IMR-90 (cell line): ENCODE results near the gene RHOF. TPM values are rescaled to one million over a fixed set of nuclear protein-coding genes. Genes with fewer than 3 reads are reported as not detected.

ENCODE experiments used
- ATAC-seq: fragments of 200-7000 bp; cut with Tn5 transposase; 2 replicates; pipeline ENCODE4 v1.9.1; 2020; ENCODE audit warnings: low read depth, mild to moderate bottlenecking, moderate library complexity
- BruUV-seq: library from RNA; stranded (reverse); fragments of 400-500 nt; replicated peaks from 2 replicates; lab custom pipeline; 2021; lab: Mats Ljungman, UMichigan
- CTCF ChIA-PET: fragments of 300-600 bp; formaldehyde crosslinking; extraction: SDS; loops from one replicate; lab custom pipeline; 2021; ENCODE audit warnings: antibody characterized with exemption; lab: Yijun Ruan, JAX
- POLR2A ChIA-PET: fragments of 300-600 bp; sonication (Branson Sonifier 250); formaldehyde crosslinking; loops from one replicate; lab custom pipeline; 2022; ENCODE audit warnings: antibody characterized with exemption; ENCODE audit not compliant: unreplicated experiment; lab: Charles Lee
- DNase-seq: peaks from one replicate; pipeline ENCODE4 v3.0.0; 2013
- H2AFZ ChIP-seq: replicated peaks from 2 replicates; pipeline ENCODE3; 2013; ENCODE audit warnings: low read length, mild to moderate bottlenecking; ENCODE audit not compliant: poor library complexity
- H2AK5ac ChIP-seq: 2 replicates; pipeline ENCODE4 v1.6.1; 2013; ENCODE audit warnings: low read depth, low read length, inconsistent platforms
- H2AK9ac ChIP-seq: replicated peaks from 2 replicates; pipeline ENCODE3; 2013; ENCODE audit warnings: mild to moderate bottlenecking, low read depth, low read length, moderate library complexity; ENCODE audit not compliant: poor library complexity
- H2BK120ac ChIP-seq: 2 replicates; pipeline ENCODE4 v1.6.1; 2013; ENCODE audit warnings: low read depth, low read length, inconsistent platforms
- H2BK15ac ChIP-seq: 3 replicates; pipeline ENCODE4 v1.6.1; 2013; ENCODE audit warnings: low read depth, low read length, inconsistent platforms
- H2BK20ac ChIP-seq: 2 replicates; pipeline ENCODE4 v1.6.1; 2013; ENCODE audit warnings: low read depth, mild to moderate bottlenecking, inconsistent platforms, low read length, moderate library complexity
- H2BK5ac ChIP-seq: 2 replicates; pipeline ENCODE4 v1.6.1; 2013; ENCODE audit warnings: mild to moderate bottlenecking, low read depth, low read length, inconsistent platforms; ENCODE audit not compliant: poor library complexity, severe bottlenecking
- H3K14ac ChIP-seq: replicated peaks from 2 replicates; pipeline ENCODE4 v1.6.1; 2013; ENCODE audit warnings: low read depth, low read length, inconsistent platforms
- H3K18ac ChIP-seq: 2 replicates; pipeline ENCODE4 v1.6.1; 2013; ENCODE audit warnings: low read depth, low read length, control low read depth
- H3K23ac ChIP-seq: 2 replicates; pipeline ENCODE4 v1.6.1; 2013; ENCODE audit warnings: low read depth, low read length, inconsistent platforms
- H3K27ac ChIP-seq: 2 replicates; pipeline ENCODE4 v1.5.1; 2013; ENCODE audit warnings: mild to moderate bottlenecking, control low read depth, low read length; ENCODE audit not compliant: insufficient read depth
- H3K27me3 ChIP-seq: 2 replicates; pipeline ENCODE4 v1.6.1; 2013; ENCODE audit warnings: low read length; ENCODE audit not compliant: control insufficient read depth, insufficient read depth
- H3K36me3 ChIP-seq: 2 replicates; pipeline ENCODE4 v1.6.1; 2013; ENCODE audit warnings: low read length, mixed read lengths; ENCODE audit not compliant: control insufficient read depth, insufficient read depth
- H3K4ac ChIP-seq: 2 replicates; pipeline ENCODE4 v1.6.1; 2013; ENCODE audit warnings: low read depth, low read length, inconsistent platforms
- H3K4me1 ChIP-seq: 2 replicates; pipeline ENCODE4 v1.6.1; 2013; ENCODE audit warnings: low read length, mixed read lengths; ENCODE audit not compliant: control insufficient read depth, insufficient read depth
- H3K4me2 ChIP-seq: 2 replicates; pipeline ENCODE4 v1.6.1; 2013; ENCODE audit warnings: low read depth, mild to moderate bottlenecking, control low read depth, low read length, moderate library complexity
- H3K4me3 ChIP-seq: 2 replicates; pipeline ENCODE4 v1.5.1; 2013; ENCODE audit warnings: low read depth, mild to moderate bottlenecking, control low read depth, low read length, moderate library complexity; ENCODE audit not compliant: insufficient read depth
- H3K56ac ChIP-seq: 2 replicates; pipeline ENCODE4 v1.6.1; 2013; ENCODE audit warnings: low read length, inconsistent platforms; ENCODE audit not compliant: insufficient read depth; ENCODE audit errors: extremely low read depth
- H3K79me1 ChIP-seq, 2 experiments: 2 replicates each; pipeline ENCODE4 v1.6.1; 2013; ENCODE audit warnings: low read length in 2 of 2, inconsistent platforms in 1 of 2, low read depth in 1 of 2
- H3K9ac ChIP-seq: 2 replicates; pipeline ENCODE4 v1.6.1; 2013; ENCODE audit warnings: low read depth, low read length, control low read depth
- H3K9me1 ChIP-seq: 2 replicates; pipeline ENCODE4 v1.6.1; 2013; ENCODE audit warnings: low read length, inconsistent platforms; ENCODE audit not compliant: insufficient read depth
- H3K9me3 ChIP-seq: 2 replicates; pipeline ENCODE4 v1.6.1; 2013; ENCODE audit warnings: low read length; ENCODE audit not compliant: control insufficient read depth, insufficient read depth
- H4K20me1 ChIP-seq: 2 replicates; pipeline ENCODE4 v1.6.1; 2013; ENCODE audit warnings: low read length, inconsistent platforms; ENCODE audit not compliant: insufficient read depth
- H4K5ac ChIP-seq: 2 replicates; pipeline ENCODE4 v1.6.1; 2013; ENCODE audit warnings: mild to moderate bottlenecking, low read depth, low read length, control low read depth
- H4K8ac ChIP-seq, 2 experiments: 2 replicates each; pipeline ENCODE4 v1.6.1; 2013; ENCODE audit warnings: low read depth in 2 of 2, low read length in 2 of 2, control low read depth in 1 of 2, inconsistent platforms in 1 of 2
- H4K91ac ChIP-seq: 2 replicates; pipeline ENCODE4 v1.6.1; 2013; ENCODE audit warnings: low read depth, low read length, inconsistent platforms; ENCODE audit not compliant: insufficient read depth
- RAD21 ChIP-seq: IDR thresholded peaks from 2 replicates; pipeline ENCODE4 v1.6.1; 2012; ENCODE audit warnings: low read length, improper control_type of control experiment
- RFX5 ChIP-seq: IDR thresholded peaks from 2 replicates; pipeline ENCODE4 v1.8.0; 2012; ENCODE audit warnings: low read depth, mild to moderate bottlenecking, low read length, moderate library complexity
- WGBS, 2 experiments: methylation state at CpG; one replicate each; pipeline versions ENCODE4 v1.1.5 to v1.1.7; 2013; ENCODE audit warnings: missing lambda C conversion rate in 2 of 2; ENCODE audit not compliant: insufficient read length in 1 of 2; ENCODE audit errors: extremely low coverage in 2 of 2; 5-methylcytosine and 5-hydroxymethylcytosine counted together
- dilution Hi-C: fragments of 300-500 bp; cut with HindIII; formaldehyde crosslinking; loops from one replicate; pipeline ENCODE4 v1.14.3; 2018; ENCODE audit warnings: low sequenced_read_pairs; ENCODE audit not compliant: unreplicated experiment
- in situ Hi-C: fragments of 300-500 bp; cut with MboI; formaldehyde crosslinking; loops from 3 replicates; pipeline ENCODE4 v1.14.3; 2019; ENCODE audit warnings: low sequenced_read_pairs, inconsistent platforms, mixed read lengths
- intact Hi-C: fragments of 100-400 bp; cut with micrococcal nuclease; formaldehyde crosslinking; loops from 2 replicates; pipeline ENCODE4 v1.10.0; 2022
- polyA plus RNA-seq, 3 experiments: library from polyadenylated mRNA; depleted of rRNA; stranded (reverse); fragments of >200 nt; gene quantifications; 2 replicates each; pipeline ENCODE4 v1.2.3, GENCODE V29; 2012; ENCODE audit warnings: low replicate concordance in 1 of 3
- total RNA-seq: library from RNA; depleted of rRNA; stranded (reverse); fragments of >200 nt; gene quantifications from 2 replicates; pipeline ENCODE4 v1.2.3, GENCODE V29; 2012
- TF ChIP-seq, protein P1 (sequence below): fragments of 150-350 bp; IDR thresholded peaks from 2 replicates; pipeline ENCODE4 v1.6.1; 2017; ENCODE audit warnings: mild to moderate bottlenecking, antibody characterized with exemption, low read length, low read depth

RHOF gene
- total and polyA plus RNA-seq, 2 of the 4 experiments (the other 2 are of a cell fraction): 3.0 to 5.1 TPM

GRCh38 chr12:121766290-121767039 is 27.0 kb downstream of the RHOF start:
- peak overlapping the region; percentile 77 for H2AK5ac ChIP-seq
- H3K4me1 ChIP-seq: peaks cover 30% of the 10 kb centered on the region
- H3K9ac ChIP-seq: no peak overlapping the region
- no peak overlapping the region for H2BK20ac ChIP-seq
- DNase-seq (peak; percentile 10), ATAC-seq (no peak)
- no peaks in the 10 kb centered on the region; the same call in none of the 2 replicates for H4K20me1 ChIP-seq
- peak overlapping the region in 1 of 2 experiments; percentile 62; a peak in 2 of 4 replicates for H4K8ac ChIP-seq
- peak overlapping the region; percentile 87 for H2AK9ac ChIP-seq
- H3K56ac ChIP-seq: no peak overlapping the region
- peak overlapping the region; percentile 51 for H3K4ac ChIP-seq
- H2BK15ac ChIP-seq: no peak overlapping the region; the same call in 2 of the 3 replicates
- H3K23ac ChIP-seq: no peak overlapping the region; the same call in 1 of the 2 replicates
- H4K91ac ChIP-seq: peak overlapping the region; percentile 70
- dilution Hi-C loops: no loop called here
- TF ChIP-seq RFX5 (0 out of 2 replicates have a peak, but pooled peaks have one; percentile 20), RAD21 (no peak)
- TF ChIP-seq, protein P1, sequence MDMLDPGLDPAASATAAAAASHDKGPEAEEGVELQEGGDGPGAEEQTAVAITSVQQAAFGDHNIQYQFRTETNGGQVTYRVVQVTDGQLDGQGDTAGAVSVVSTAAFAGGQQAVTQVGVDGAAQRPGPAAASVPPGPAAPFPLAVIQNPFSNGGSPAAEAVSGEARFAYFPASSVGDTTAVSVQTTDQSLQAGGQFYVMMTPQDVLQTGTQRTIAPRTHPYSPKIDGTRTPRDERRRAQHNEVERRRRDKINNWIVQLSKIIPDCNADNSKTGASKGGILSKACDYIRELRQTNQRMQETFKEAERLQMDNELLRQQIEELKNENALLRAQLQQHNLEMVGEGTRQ: peak; percentile 67
- H2AFZ ChIP-seq: peak overlapping the region; percentile 60
- H4K5ac ChIP-seq: no peak overlapping the region
- ChIA-PET POLR2A (no interaction called here), CTCF (no interaction called here)
- H3K18ac ChIP-seq: no peak overlapping the region
- H3K36me3 ChIP-seq: peaks cover 2% of the 10 kb centered on the region; the same call in 1 of the 2 replicates
- H3K79me1 ChIP-seq: peaks cover 0 to 23% of the 10 kb centered on the region in 2 experiments; a peak in 2 of 4 replicates
- no peaks in the 10 kb centered on the region for H3K27me3 ChIP-seq
- H3K9me3 ChIP-seq: no peaks in the 10 kb centered on the region
- no CpG with 5 or more reads among the region's 5 CpGs for whole genome bisulfite sequencing, 2 experiments
- H3K27ac ChIP-seq: no peak overlapping the region
- H3K14ac ChIP-seq: peak overlapping the region; percentile 14; the same call in 1 of the 2 replicates
- BruUV-seq: no TSS peak
- peaks cover 25% of the 10 kb centered on the region for H3K9me1 ChIP-seq
- in situ Hi-C loops: no loop called here
- intact Hi-C loops: loop anchor here (5.0 kb wide), 1 partner anchor 54 kb away; the partner anchor contains the start of gene TMEM120B
- H2BK120ac ChIP-seq: peak overlapping the region; percentile 60
- no peak overlapping the region for H3K4me2 ChIP-seq
- H2BK5ac ChIP-seq: no peak overlapping the region
- H3K4me3 ChIP-seq: no peak overlapping the region
